A673 (cell line): Measurements from ENCODE around the gene BTN3A1. TPM values are rescaled to one million over a fixed set of nuclear protein-coding genes. Genes with fewer than 3 reads are reported as not detected.

Source experiments
- Bru-seq: library from RNA; stranded (reverse); fragments of 400-500 nt; gene quantifications from one replicate; lab custom pipeline; 2021; lab: Mats Ljungman, UMichigan
- BruChase-seq, 2 experiments: library from RNA; stranded (reverse); fragments of 400-500 nt; gene quantifications; one replicate each; lab custom pipeline; 2021; lab: Mats Ljungman, UMichigan
- BruUV-seq: library from RNA; stranded (reverse); fragments of 400-500 nt; replicated peaks from 2 replicates; lab custom pipeline; 2021; lab: Mats Ljungman, UMichigan
- CTCF ChIA-PET: fragments of 300-600 bp; sonication (Branson Sonifier 250); formaldehyde crosslinking; loops from one replicate; lab custom pipeline; 2022; ENCODE audit warnings: antibody characterized with exemption; lab: Charles Lee
- POLR2A ChIA-PET: fragments of 300-600 bp; sonication (Branson Sonifier 250); formaldehyde crosslinking; loops from one replicate; lab custom pipeline; 2022; ENCODE audit warnings: antibody characterized with exemption; ENCODE audit not compliant: low non-redundant PET; lab: Charles Lee
- DNase-seq: peaks from one replicate; pipeline ENCODE4 v3.0.0-alpha.2; 2015; ENCODE audit warnings: low spot score
- H3K27ac ChIP-seq: fragments of 200-600 bp; sonication (generic); 2 replicates; pipeline ENCODE4 v1.5.1; 2016; ENCODE audit warnings: mixed run types, low read depth, mild to moderate bottlenecking, mixed read lengths, antibody characterized with exemption, low read length; ENCODE audit not compliant: poor library complexity, severe bottlenecking
- H3K27me3 ChIP-seq: fragments of 200-600 bp; sonication (generic); replicated peaks from 2 replicates; pipeline ENCODE4 v1.6.1; 2017; ENCODE audit warnings: mixed run types, low read depth, mild to moderate bottlenecking, mixed read lengths, antibody characterized with exemption, low read length; ENCODE audit not compliant: insufficient read depth, poor library complexity
- H3K36me3 ChIP-seq: fragments of 200-600 bp; sonication (generic); 2 replicates; pipeline ENCODE4 v1.6.1; 2016; ENCODE audit warnings: mixed run types, mild to moderate bottlenecking, mixed read lengths, antibody characterized with exemption, low read length; ENCODE audit not compliant: insufficient read depth, poor library complexity, severe bottlenecking
- H3K4me1 ChIP-seq: fragments of 200-600 bp; sonication (generic); 2 replicates; pipeline ENCODE4 v1.6.1; 2017; ENCODE audit warnings: mixed run types, mild to moderate bottlenecking, mixed read lengths, antibody characterized with exemption, low read length; ENCODE audit not compliant: insufficient read depth, poor library complexity, severe bottlenecking
- H3K4me3 ChIP-seq: fragments of 200-600 bp; sonication (generic); 2 replicates; pipeline ENCODE4 v1.5.1; 2016; ENCODE audit warnings: low read depth, mixed run types, mild to moderate bottlenecking, mixed read lengths, low read length; ENCODE audit not compliant: poor library complexity, severe bottlenecking
- H3K9me3 ChIP-seq: fragments of 200-600 bp; sonication (generic); 2 replicates; pipeline ENCODE4 v1.6.1; 2016; ENCODE audit warnings: mixed run types, low read depth, mild to moderate bottlenecking, mixed read lengths, antibody characterized with exemption, low read length; ENCODE audit not compliant: poor library complexity, severe bottlenecking
- CTCF ChIP-seq: fragments of 300-800, 200-600 bp; sonication (generic); conservative IDR thresholded peaks from 2 replicates; pipeline ENCODE4 v1.5.1; 2017; ENCODE audit warnings: low read depth, mild to moderate bottlenecking, antibody characterized with exemption, low read length, moderate library complexity, mixed read lengths
- EZH2 ChIP-seq: fragments of 200-600 bp; sonication (generic); IDR thresholded peaks from 2 replicates; pipeline ENCODE4 v1.6.1; 2017; ENCODE audit warnings: borderline replicate concordance, low read depth, mild to moderate bottlenecking, mixed read lengths, antibody characterized with exemption, low read length; ENCODE audit not compliant: poor library complexity, severe bottlenecking
- intact Hi-C: fragments of 100-400 bp; cut with micrococcal nuclease; formaldehyde crosslinking; loops from one replicate; pipeline ENCODE4 v1.10.0; 2022; ENCODE audit not compliant: unreplicated experiment
- long read RNA-seq: library from polyadenylated mRNA; stranded (forward); transcript quantifications from one replicate; pipeline ENCODE4 v2.0.0, GENCODE V29; 2022
- total RNA-seq: library from RNA; stranded (reverse); gene quantifications from 2 replicates; pipeline ENCODE4 v1.2.3, GENCODE V29; 2021

Gene BTN3A1
- total RNA-seq (14.2 and 14.8 TPM in 2 replicates), Bru-seq, nascent RNA (percentile 60 among the genes with signal in this experiment), BruChase-seq, experiment 1, labeled RNA remaining after a 2-hour chase (percentile 72 among the genes with signal in this experiment), BruChase-seq, experiment 2, labeled RNA remaining after a 6-hour chase (percentile 68 among the genes with signal in this experiment)
- long read RNA-seq, partial matches to known transcripts, result 0 of 26 reads
- long read RNA-seq, other reads (novel, unspliced or antisense), result 24 of 26 reads

GRCh38 chr6:26401987-26402658 lies at the start of gene BTN3A1:
Gene BTN3A1 (plus strand): TSS chr6:26402275. CDS start chr6:26405564, 3,289 bp downstream.
- intact Hi-C loops, result no loop called here
- Histone ChIP-seq H3K36me3 (no peaks in the 10 kb centered on the region), H3K27me3 (no peaks in the 10 kb centered on the region), H3K27ac (peak within 1 kb of the TSS; percentile 79), H3K4me1 (no peaks in the 10 kb centered on the region), H3K9me3 (no peaks in the 10 kb centered on the region), H3K4me3 (peak within 1 kb of the TSS; percentile 63)
- TSS peak; percentile 62 for BruUV-seq
- peak; percentile 85 for DNase-seq
- TF ChIP-seq EZH2 (no peak), CTCF (no peak)
- POLR2A ChIA-PET, result no interaction called here
- CTCF ChIA-PET, result no interaction called here

GRCh38 chr6:26352315-26352714 lies 49.8 kb upstream of the BTN3A1 start:
- ChIA-PET CTCF (no interaction called here), POLR2A (no interaction called here)
- DNase-seq, result no peak
- Histone ChIP-seq H3K27ac (no peak overlapping the region), H3K36me3 (no peaks in the 10 kb centered on the region), H3K4me3 (no peak overlapping the region), H3K4me1 (no peaks in the 10 kb centered on the region), H3K27me3 (no peaks in the 10 kb centered on the region), H3K9me3 (no peaks in the 10 kb centered on the region)
- no TSS peak for BruUV-seq
- no peak for TF ChIP-seq EZH2
- TF ChIP-seq CTCF, result no peak
- intact Hi-C loops, result no loop called here

GRCh38 chr6:26354162-26354561 lies 47.9 kb upstream of the BTN3A1 start:
- DNase-seq, result no peak
- TF ChIP-seq CTCF (no peak), EZH2 (no peak)
- no TSS peak for BruUV-seq
- Histone ChIP-seq H3K36me3 (no peaks in the 10 kb centered on the region), H3K27ac (no peak overlapping the region), H3K9me3 (no peaks in the 10 kb centered on the region), H3K4me3 (no peak overlapping the region), H3K27me3 (no peaks in the 10 kb centered on the region), H3K4me1 (no peaks in the 10 kb centered on the region)
- intact Hi-C loops, result no loop called here
- CTCF ChIA-PET, result no interaction called here
- POLR2A ChIA-PET, result no interaction called here
